HG03521 (cell line): ENCODE results near the gene NKTR.
A peak's percentile ranks its signal among the peaks of the same experiment; 100 is the strongest.
"Not testable (repeated sequence)": the region's sequence is repeated elsewhere in the genome, so short reads cannot be mapped to it uniquely, and the experiment has no call there.

Experiments
- ATAC-seq: cut with Tn5 transposase; IDR thresholded peaks from one replicate; pipeline ENCODE4 v1.9.1; 2021; ENCODE audit warnings: mild to moderate bottlenecking, moderate library complexity; ENCODE audit not compliant: unreplicated experiment

The NKTR gene

GRCh38 chr3:42595682-42596081 lies 4.8 kb upstream of the NKTR start:
- ATAC-seq: no peak

- ATAC-seq: not testable (repeated sequence)
Observed at GRCh38 chr3:42597098-42597497, 3.4 kb upstream of the NKTR start.

GRCh38 chr3:42600958-42601675 lies 631 bp downstream of the NKTR start:
- ATAC-seq: peak; percentile 14

- no peak for ATAC-seq
Observed at GRCh38 chr3:42601896-42602581, 1.6 kb downstream of the NKTR start.

GRCh38 chr3:42602961-42603360 lies 2.5 kb downstream of the NKTR start:
- ATAC-seq: no peak

GRCh38 chr3:42605546-42606173 lies 5.2 kb downstream of the NKTR start:
- no peak for ATAC-seq

- ATAC-seq: no peak
Observed at GRCh38 chr3:42608581-42608980, 8.1 kb downstream of the NKTR start.

- no peak for ATAC-seq
Observed at GRCh38 chr3:42610976-42611375, 10.5 kb downstream of the NKTR start.

GRCh38 chr3:42612217-42612616 lies 11.7 kb downstream of the NKTR start:
- no peak for ATAC-seq

GRCh38 chr3:42612928-42613327 lies 12.4 kb downstream of the NKTR start:
- no peak for ATAC-seq

GRCh38 chr3:42613462-42613861 lies 13.0 kb downstream of the NKTR start:
- ATAC-seq: no peak

GRCh38 chr3:42631620-42632019 lies 31.1 kb downstream of the NKTR start:
- ATAC-seq: no peak

GRCh38 chr3:42632146-42632545 lies 31.7 kb downstream of the NKTR start:
- ATAC-seq: no peak

- ATAC-seq: no peak
Observed at GRCh38 chr3:42633544-42633943, 33.1 kb downstream of the NKTR start.

GRCh38 chr3:42635111-42635510 lies 34.6 kb downstream of the NKTR start:
- no peak for ATAC-seq

- ATAC-seq: no peak
Observed at GRCh38 chr3:42637001-42637400, 36.5 kb downstream of the NKTR start.

GRCh38 chr3:42638339-42638842 lies 37.9 kb downstream of the NKTR start:
- peak; percentile 55 for ATAC-seq

- no peak for ATAC-seq
Observed at GRCh38 chr3:42639192-42639591, 38.7 kb downstream of the NKTR start.

- no peak for ATAC-seq
Observed at GRCh38 chr3:42640129-42640528, 39.6 kb downstream of the NKTR start.

GRCh38 chr3:42640771-42641370 lies 40.4 kb downstream of the NKTR start:
- ATAC-seq: no peak

GRCh38 chr3:42647821-42648459 lies 47.5 kb downstream of the NKTR start:
- ATAC-seq: no peak
